Thyroid gland (tissue), 4 donors: Measurements from ENCODE around the gene ARL4A.

Source experiments
- POLR2A ChIP-seq, 2 donors: fragments of 450-650 bp; IDR thresholded peaks; one replicate each; pipeline ENCODE4 v1.6.1; 2017; ENCODE audit warnings: antibody characterized with exemption in 2 of 2, mild to moderate bottlenecking in 2 of 2, moderate library complexity in 1 of 2
- TF ChIP-seq, protein P1 (sequence below), 6 experiments: fragments of 200-600 bp in 3 of 6; fragments of 450-650 bp in 3 of 6; sonication (generic) in 3 of 6; IDR thresholded peaks; one replicate each; pipeline ENCODE4 v1.5.1; 2016 to 2019; ENCODE audit warnings: antibody characterized with exemption in 6 of 6, mild to moderate bottlenecking in 2 of 6, inconsistent platforms in 1 of 6, moderate library complexity in 1 of 6

DNA sequence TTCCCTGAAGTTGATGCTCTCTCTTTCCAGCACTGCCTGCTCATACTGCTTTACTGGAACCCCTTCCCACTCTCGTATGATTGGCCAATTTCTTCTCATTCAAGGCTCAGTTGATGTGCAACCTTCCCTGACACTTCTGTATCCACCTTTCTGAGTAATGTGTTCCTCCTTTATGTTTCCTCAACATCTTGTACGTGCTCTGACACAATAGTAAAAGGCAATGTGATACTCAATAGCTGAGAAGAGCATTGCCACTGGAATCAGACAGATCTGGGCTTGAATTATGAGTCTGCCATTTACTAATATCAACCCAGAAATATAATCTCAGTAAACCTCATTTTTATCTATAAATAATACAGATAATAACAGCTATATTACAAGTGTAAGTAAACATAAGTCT lies 34.7 kb downstream of the ARL4A start:
- TF ChIP-seq POLR2A (IDR thresholded peaks at IDR 0.05) = no peak
- TF ChIP-seq, protein P1, sequence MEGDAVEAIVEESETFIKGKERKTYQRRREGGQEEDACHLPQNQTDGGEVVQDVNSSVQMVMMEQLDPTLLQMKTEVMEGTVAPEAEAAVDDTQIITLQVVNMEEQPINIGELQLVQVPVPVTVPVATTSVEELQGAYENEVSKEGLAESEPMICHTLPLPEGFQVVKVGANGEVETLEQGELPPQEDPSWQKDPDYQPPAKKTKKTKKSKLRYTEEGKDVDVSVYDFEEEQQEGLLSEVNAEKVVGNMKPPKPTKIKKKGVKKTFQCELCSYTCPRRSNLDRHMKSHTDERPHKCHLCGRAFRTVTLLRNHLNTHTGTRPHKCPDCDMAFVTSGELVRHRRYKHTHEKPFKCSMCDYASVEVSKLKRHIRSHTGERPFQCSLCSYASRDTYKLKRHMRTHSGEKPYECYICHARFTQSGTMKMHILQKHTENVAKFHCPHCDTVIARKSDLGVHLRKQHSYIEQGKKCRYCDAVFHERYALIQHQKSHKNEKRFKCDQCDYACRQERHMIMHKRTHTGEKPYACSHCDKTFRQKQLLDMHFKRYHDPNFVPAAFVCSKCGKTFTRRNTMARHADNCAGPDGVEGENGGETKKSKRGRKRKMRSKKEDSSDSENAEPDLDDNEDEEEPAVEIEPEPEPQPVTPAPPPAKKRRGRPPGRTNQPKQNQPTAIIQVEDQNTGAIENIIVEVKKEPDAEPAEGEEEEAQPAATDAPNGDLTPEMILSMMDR (IDR thresholded peaks at IDR 0.05) = no peak
